ENCODE data around the gene WSCD2.

WSCD2 gene

GRCh38 chr12:108107293-108107692 is 21.8 kb upstream of the WSCD2 start:
- DNase-seq (ENCODE audit: low spot score) (no peak), FAIRE-seq (no peak)

DNA sequence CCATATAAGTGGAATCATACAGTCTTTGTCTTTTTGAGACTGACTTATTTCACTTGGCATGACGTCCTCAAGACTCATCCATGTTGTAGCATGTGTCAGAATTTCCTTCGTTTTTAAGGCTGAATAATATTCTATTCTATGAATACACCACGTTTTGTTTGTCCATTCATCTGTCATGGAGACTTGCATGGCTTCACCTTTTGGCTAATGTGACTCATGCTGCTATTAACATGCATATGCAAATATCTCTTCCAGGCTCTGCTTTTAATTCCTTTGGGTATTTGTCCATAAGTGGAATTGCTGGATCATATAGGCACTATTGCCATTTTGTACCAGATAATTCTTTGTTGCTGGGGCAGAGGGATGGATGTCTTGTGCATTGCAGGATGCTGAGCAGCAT is 19.6 kb upstream of the WSCD2 start:
- FAIRE-seq (no peak), DNase-seq (ENCODE audit: low spot score) (no peak)

DNA sequence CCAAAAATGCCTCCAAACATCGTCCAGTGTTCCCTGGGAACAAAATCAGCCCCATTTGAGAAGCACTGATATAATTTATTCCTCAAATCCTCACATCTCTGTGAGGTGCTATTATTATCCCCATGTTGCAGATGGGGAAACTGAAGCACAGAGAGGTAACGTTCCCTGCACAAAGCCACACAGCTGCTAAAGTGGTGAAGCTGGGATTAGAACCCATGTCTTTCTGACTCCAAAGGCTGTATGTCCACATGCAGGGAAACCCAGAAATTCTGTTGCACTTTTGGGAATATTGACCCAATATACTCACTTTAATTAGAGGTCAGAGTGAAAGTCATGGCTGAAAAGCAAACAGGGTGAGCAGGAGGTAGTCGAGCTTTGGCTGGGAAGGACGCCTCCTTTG is 19.1 kb upstream of the WSCD2 start:
- FAIRE-seq (no peak), DNase-seq (ENCODE audit: low spot score) (no peak)

DNA sequence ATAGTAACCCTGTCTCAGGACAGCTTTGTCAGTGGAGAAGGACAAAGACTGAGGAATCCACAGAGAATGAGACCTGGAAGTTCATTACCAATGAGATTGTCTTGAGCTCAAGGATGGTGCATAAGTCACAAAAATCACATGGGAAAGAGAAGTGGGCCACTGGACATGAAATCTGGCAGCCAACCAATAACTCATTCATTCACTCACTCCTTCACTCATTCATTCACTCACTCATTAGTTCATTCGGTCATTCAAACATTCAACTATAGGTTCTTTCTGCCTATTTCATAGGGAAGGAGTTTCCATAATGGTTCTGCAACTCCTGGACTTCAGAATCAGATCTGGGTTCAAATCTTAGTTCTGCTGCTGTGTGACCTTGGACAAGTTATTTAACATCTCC is 18.2 kb upstream of the WSCD2 start:
- FAIRE-seq (no peak), DNase-seq (ENCODE audit: low spot score) (no peak)

DNA sequence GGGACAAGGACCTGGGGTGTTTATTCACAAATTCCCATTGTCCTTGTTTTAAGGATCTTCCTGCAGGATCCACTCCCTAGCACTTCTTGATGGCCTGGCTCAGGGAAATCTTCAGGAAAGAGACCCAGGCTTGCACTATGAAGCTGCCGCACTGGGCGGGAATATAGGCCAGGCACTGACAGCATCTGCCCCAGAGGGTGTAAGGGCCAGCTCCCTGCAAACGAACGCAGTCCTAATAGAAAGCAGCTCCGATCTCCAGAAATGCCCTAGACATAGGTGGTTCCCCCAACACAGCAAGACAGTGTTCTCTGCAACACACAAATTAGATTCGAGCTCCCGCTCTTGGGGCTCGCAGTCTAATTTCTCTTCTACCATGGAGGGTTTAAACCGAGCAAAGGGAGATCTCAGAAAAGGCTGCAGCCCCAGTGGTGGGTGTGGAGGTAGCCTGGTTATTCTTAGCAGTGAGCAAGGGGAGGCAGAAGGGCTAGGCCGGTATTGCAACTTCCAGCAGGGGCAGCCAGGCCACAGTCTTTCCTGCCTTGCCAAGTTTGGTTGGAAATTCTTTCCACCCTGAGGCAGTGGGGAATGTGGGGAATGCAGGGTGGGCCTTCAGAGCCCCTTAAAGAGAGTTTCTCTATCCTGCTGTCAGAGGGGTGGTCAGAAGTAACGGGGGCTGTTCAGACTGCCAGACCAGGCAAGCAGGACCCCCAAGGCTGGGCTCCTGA is 16.1 kb upstream of the WSCD2 start:
- FAIRE-seq = no peak
- DNase-seq (ENCODE audit: low spot score) = no peak

GRCh38 chr12:108115123-108116121 is 13.7 kb upstream of the WSCD2 start:
- FAIRE-seq = no peak

DNA sequence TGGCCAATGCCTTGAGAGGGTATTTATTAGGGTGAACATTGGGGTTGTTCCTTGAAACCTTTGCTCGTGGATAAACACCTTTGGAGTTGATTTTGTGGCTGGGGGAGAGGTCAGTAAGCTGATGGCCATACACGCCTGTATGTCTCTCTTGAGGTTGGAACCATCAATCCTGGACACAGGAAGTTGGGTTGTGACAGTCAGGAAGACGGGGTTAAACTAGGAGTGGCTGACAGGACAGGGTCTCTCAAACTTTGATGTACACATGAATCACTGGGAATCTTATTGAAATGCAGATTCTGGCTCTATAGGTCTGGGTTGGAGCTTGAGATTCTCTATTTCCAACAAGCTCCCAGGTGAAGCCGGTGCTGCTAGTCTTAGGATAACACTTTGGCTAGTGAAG is 12.8 kb upstream of the WSCD2 start:
- no peak for FAIRE-seq

More at GRCh38 chr12:108115123-108116121, 13.7 kb upstream of the WSCD2 start:
- DNase-seq (ENCODE audit: low spot score) = no peak

DNA sequence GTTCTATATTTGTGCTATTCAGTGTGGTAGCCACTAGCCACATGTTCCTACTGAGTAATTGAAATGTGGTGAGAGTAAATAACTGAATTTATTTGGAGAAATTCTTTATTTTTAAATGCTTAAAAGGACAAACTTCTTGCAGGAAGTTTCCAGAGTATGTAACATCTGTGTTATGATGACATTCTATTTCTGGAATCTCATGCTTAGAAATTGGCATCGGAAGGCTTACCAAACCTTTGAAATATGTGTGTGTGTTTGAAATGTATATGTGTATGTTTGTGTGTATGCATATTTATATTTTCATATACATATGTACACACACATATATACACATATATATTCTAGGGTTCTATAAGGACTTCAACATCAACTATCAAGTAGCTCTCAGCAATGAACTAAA is 12.4 kb upstream of the WSCD2 start:
- no peak for DNase-seq (ENCODE audit: low spot score)
- FAIRE-seq = no peak

More for the DNA sequence above, 12.8 kb upstream of the WSCD2 start:
- DNase-seq (ENCODE audit: low spot score) = no peak

DNA sequence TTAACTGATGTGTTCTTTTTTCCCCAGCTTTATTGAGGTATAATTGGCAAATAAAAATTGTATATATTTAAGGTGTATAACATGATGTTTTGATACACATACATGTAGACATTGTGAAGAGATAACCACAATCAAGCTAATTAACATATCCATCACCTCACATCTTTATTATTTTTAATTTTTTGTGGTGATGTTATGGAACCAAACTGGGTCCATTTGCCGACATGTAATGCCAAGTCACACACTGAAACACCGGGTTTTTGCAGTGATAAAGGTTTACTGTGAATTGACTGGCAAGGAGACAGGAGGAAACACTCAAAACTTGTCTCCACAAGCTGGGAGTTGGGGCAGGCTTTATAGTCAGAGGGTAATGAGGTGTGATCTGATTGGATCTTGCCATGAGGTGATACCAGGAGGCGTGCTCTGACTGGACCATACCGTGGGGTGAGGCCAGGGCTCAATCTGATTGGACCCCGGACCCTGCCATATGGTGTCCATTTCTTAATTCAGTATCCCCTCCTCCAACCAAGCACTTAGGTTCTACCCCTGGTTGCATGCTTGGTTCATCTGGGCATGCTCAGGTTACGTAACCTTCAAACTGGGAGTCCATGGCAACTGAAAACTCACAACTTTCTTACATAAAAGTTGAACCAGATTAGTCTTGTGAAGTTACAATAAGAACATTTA is 11.8 kb upstream of the WSCD2 start:
- no peak for DNase-seq (ENCODE audit: low spot score)

GRCh38 chr12:108117902-108118301 is 11.2 kb upstream of the WSCD2 start:
- no peak for DNase-seq (ENCODE audit: low spot score)
- FAIRE-seq = no peak

More for the DNA sequence above, 11.8 kb upstream of the WSCD2 start:
- FAIRE-seq = no peak

DNA sequence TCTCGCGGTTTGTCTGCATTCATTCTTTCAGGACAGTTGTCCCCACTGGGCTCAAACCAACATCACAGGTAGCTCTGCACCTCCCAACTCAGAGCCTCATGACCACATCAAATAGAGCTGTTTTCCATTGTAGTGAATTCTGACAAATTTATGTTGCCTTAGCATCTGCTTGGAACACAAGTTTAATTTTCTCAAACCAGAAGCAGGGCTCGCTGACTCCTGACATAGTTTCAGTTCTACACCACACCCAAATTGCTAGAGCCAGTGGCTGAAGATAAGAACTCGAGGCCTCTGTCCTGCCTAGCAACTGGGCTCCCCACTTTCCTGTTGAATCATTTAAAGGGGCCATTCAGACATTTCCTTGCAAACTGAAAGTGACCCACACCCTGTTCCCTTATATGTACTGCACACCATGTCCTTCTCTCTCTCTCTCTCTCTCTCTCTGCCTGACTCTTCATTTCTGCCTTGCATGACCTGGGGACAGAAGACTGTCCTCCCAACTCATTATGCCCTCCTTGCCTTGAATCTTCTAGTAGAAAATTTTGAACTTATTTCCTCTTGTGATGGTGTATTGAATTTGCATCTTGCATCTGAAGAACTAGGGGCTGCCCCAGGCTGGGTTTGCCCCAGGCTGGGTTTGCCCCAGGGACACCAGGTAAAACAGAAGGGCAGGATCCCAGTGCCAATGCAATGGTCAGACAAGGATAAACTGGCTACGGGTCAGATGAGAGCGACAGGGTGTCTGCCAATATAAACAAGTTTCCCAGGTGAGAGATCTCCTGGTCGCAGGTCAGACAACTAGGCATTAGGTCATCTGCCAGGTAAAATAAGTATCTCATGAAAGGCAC is 9.7 kb upstream of the WSCD2 start:
- DNase-seq (ENCODE audit: low spot score) (no peak), FAIRE-seq (no peak)

GRCh38 chr12:108119974-108120862 is 8.9 kb upstream of the WSCD2 start:
- DNase-seq (ENCODE audit: low spot score) = no peak
- FAIRE-seq = no peak

DNA sequence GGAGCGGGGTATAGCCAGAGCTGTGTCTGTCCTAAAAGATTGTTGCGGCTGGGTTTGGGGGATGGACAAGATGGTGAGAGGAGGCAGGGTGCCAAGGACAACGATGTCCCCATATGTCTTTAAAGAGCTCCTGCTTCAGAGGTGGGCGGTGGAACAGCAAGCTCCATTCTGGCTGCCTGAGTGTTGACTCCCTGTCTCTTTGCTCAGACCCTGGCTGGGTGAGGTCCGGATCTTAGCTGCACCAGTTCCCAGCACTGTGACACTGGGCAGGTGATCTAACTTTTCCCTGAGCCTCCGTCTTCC is 8.3 kb upstream of the WSCD2 start:
- DNase-seq (ENCODE audit: low spot score) = no peak
- no peak for FAIRE-seq

DNA sequence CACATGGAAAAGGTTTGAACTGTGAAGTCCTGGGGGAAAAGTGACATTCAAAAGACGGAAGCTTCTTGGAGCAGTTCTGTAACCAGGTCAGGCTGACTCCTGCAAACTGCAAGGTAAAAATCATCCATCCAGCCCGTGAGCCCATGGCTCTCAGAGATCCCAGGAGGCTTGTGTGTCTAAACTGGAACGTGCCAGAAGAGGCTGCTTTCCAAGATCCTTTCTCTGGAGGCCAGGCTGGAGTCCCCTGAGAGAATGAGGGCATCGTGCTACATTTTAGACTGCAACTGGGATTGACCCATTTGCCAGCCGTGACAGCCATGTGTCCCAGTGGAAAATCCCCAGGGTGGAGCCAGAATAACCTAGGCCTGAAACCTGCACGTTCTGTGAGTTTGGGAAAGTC is 7.8 kb upstream of the WSCD2 start:
- DNase-seq (ENCODE audit: low spot score) = no peak
- FAIRE-seq = no peak

DNA sequence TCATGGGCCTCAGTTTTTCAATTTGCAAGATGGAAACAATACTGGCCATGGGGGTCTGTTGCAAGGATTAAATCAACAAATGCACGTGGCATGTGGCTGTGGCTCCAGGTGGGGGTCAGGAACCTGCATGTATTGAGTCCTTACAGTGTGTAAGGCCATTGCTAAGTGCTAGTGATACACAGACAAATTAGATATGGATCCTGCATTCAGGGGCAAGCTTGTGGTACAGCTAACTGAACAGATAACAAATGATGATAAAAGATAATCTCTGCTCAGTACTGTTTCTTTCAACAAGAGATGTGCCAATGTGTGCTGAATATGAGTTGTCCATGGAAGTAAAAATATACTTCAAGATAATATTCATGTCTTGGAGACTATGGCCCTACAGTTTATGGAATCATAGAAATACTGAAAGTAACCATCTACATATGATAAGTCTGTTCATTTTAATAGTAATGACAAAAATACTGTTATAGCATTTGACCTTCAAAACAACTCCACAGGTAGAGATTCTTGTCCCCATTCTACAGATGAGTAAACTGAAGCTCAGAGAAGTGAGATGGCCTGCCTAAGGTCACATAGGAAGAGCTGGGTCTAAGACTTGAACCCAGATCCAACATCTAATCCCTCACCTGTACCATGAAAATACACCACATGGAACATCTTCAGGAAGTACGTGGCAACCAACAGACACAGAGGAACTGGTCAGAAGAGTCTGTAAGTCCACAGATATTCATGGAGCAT is 7.2 kb upstream of the WSCD2 start:
- FAIRE-seq (no peak), DNase-seq (ENCODE audit: low spot score) (no peak)

DNA sequence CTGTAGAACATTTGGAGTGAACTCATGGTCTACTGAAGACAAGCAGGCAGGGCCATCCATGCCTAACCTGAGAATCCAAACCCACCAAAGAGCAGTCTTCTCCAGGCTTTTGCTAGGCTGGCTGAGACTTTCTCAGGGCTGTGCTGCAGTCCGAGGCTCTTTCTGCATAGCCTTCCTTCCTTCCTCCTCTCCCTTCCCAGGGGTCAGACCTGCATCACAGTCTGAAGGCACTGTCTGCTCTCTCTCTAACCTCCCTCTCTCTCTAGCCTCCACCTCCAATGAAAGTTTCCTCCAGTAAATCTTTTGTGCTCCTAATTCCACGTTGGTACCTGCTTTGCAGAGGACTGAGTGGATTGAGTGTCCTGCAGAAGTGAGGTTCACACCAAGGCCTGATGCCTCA is 6.4 kb upstream of the WSCD2 start:
- no peak for FAIRE-seq
- DNase-seq (ENCODE audit: low spot score) = no peak

- no peak for DNase-seq (ENCODE audit: low spot score)
- FAIRE-seq = no peak
Observed at GRCh38 chr12:108123402-108123801, 5.7 kb upstream of the WSCD2 start.

DNA sequence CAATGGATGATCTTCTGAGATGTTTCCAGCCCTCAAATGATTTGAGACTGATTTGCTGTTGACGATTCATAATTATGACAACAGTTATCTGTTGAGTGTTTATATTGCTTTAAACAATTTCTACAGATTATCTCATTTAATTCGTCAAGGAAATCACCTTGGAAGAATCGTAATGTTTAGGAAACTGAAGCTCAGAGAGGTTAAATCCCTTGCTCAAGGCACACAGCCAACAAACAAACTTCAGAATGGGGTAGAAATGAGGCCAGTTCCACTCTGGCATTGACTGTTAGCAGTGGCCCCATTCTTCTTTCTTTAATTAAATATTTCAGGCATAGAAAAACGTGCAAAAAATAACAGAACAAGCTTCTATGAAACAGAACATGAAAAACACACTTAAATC is 4.0 kb upstream of the WSCD2 start:
- FAIRE-seq (no peak), DNase-seq (ENCODE audit: low spot score) (no peak)

- no peak for FAIRE-seq
- no peak for DNase-seq (ENCODE audit: low spot score)
Observed at GRCh38 chr12:108126212-108126611, 2.9 kb upstream of the WSCD2 start.
